Stomach (tissue), 9 donors: ENCODE results near the gene TKFC. TPM values are rescaled to one million over a fixed set of nuclear protein-coding genes. Genes with fewer than 3 reads are reported as not detected.
A peak's percentile ranks its signal among the peaks of the same experiment; 100 is the strongest.

Source experiments
- DNase-seq, 2 donors: peaks; one replicate each; pipeline versions ENCODE4 v3.0.0 to v3.0.0-alpha.2; 2013 to 2019
- H3K27ac ChIP-seq, 5 donors: fragments of 200-600 bp in 4 of 5; sonication (generic) in 4 of 5; one replicate each; pipeline ENCODE4 v1.5.1; 2013 to 2019; ENCODE audit warnings: mild to moderate bottlenecking in 1 of 5, moderate library complexity in 1 of 5
- H3K27me3 ChIP-seq, 3 donors: fragments of 200-600 bp; sonication (generic); one replicate each; pipeline ENCODE4 v1.5.1; 2017 to 2019; ENCODE audit warnings: mixed run types in 1 of 3
- H3K36me3 ChIP-seq, 4 donors: fragments of 200-600 bp; sonication (generic); 1 replicate in 3 of 4; 2 replicates in 1 of 4; pipeline ENCODE4 v1.5.1; 2016 to 2019
- H3K4me1 ChIP-seq, 4 donors: fragments of 200-600 bp; sonication (generic); one replicate each; pipeline ENCODE4 v1.5.1; 2016 to 2019
- H3K4me3 ChIP-seq, 4 donors: fragments of 200-600 bp; sonication (generic) in 3 of 4; one replicate each; pipeline ENCODE4 v1.5.1; 2016 to 2019; ENCODE audit warnings: mild to moderate bottlenecking in 1 of 4
- H3K9me3 ChIP-seq, 4 donors: fragments of 200-600 bp; sonication (generic); one replicate each; pipeline ENCODE4 v1.5.1; 2016 to 2019
- CTCF ChIP-seq, 7 experiments: fragments of 450-650 bp in 4 of 7; fragments of 200-600 bp in 3 of 7; sonication (generic) in 3 of 7; IDR thresholded peaks; one replicate each; pipeline ENCODE4 v1.5.1; 2016 to 2019; ENCODE audit warnings: antibody characterized with exemption in 7 of 7, control low read depth in 2 of 7, mild to moderate bottlenecking in 1 of 7
- EP300 ChIP-seq: sonication (generic); formaldehyde crosslinking; IDR thresholded peaks from one replicate; pipeline ENCODE4 v1.6.1; 2017; ENCODE audit warnings: antibody characterized with exemption
- POLR2A ChIP-seq, 4 donors: fragments of 450-650 bp; IDR thresholded peaks; one replicate each; pipeline ENCODE4 v1.6.1; 2016; ENCODE audit warnings: antibody characterized with exemption in 4 of 4, control low read depth in 2 of 4, mild to moderate bottlenecking in 1 of 4, moderate library complexity in 1 of 4
- POLR2AphosphoS5 ChIP-seq, 3 donors: sonication (generic); formaldehyde crosslinking; IDR thresholded peaks; one replicate each; pipeline ENCODE4 v1.6.1; 2016; ENCODE audit warnings: antibody characterized with exemption in 3 of 3
- WGBS, 5 donors: extraction: QIAGEN DNeasy Blood & Tissue Kit in 3 of 5; methylation state at CpG; one replicate each; pipeline versions ENCODE4 v1.1.5 to v1.1.7; 2013 to 2018; 5-methylcytosine and 5-hydroxymethylcytosine counted together
- intact Hi-C: fragments of 100-400 bp; cut with DNase I; formaldehyde crosslinking; loops from one replicate; pipeline ENCODE4 v1.15.1; 2023; ENCODE audit warnings: low total_unique reads
- polyA plus RNA-seq, 3 donors: library from polyadenylated mRNA; stranded (reverse); fragments of 200-250 nt; gene quantifications; one replicate each; pipeline ENCODE4 v1.2.3, GENCODE V29; 2013
- total RNA-seq, 5 donors: library from RNA; depleted of rRNA; stranded (reverse); fragments of >200 nt; gene quantifications; one replicate each; pipeline versions ENCODE4 v1.1.0 to v1.2.3, GENCODE V29; 2014 to 2016
- donor health status: healthy with polysubstance abuse.
- donor health status: Bipolar disorder and iron deficiency.
- donor health status: healthy.

The TKFC gene
- total and polyA plus RNA-seq, 8 donors = 20.6 to 136 (median 42.1) TPM

DNA sequence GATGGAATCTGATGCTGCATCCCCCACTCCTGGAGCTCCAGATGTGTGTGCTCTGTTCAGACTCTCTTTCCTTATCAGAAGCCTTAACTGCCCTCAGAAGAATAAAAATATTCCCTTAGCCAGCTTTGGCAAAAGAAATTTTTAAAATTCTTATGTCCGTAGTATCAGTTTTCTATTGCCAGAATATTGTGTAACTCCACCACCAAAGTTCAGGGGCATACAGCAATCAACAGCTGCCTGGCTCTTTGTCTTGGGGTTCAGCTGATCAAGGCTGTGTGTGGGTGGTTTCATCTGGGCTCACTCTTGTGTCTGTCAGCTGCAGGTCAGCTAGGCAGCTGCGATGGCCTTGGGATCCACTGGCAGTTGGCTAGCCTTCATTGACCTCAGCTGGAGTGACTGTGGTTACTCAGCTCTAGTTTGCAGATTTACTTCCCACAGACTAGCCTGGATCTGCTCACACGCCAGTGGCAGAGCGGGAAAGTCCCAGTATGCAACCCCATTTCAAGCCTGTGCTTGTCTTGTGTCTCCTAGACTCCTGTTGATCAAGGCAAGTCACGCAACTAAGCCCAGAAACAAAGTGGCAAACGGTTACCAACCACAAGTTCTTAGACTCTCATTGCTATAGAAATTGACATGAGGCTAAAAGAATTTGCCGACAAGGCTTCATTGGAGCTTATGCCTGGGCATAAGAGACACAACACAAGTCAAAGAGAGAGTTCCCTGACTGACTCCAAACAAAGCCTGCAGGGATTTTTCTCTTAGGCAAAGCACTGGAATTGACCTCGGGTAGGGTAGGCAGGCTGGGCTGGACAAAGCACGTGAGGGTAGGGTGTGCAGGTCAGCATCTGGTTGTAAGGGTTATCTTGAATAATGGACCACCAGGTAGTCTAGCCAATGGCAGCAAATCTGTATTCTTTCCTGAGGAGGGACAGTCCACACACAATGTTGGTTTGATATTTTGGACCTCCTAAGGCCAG, 36.6 kb downstream of the TKFC start:
- H3K27ac ChIP-seq = no peak overlapping the region
- H3K36me3 ChIP-seq = peaks cover 51 to 73% (median 65%) of the 10 kb centered on the region in 4 donors
- 76 to 91% (median 85%) methylated on average over 9 of the region's 9 CpGs for WGBS, 5 donors
- no peaks in the 10 kb centered on the region for H3K9me3 ChIP-seq
- peaks cover 0 to 8% (median 0%) of the 10 kb centered on the region in 4 donors for H3K4me1 ChIP-seq
- DNase-seq = peak in 1 of 2 donors; percentile 52
- intact Hi-C loops = no loop called here
- no peaks in the 10 kb centered on the region for H3K27me3 ChIP-seq
- H3K4me3 ChIP-seq = no peak overlapping the region
- TF ChIP-seq EP300 = no peak
- TF ChIP-seq POLR2A (IDR thresholded peaks at IDR 0.05) = no peak
- TF ChIP-seq POLR2AphosphoS5 (IDR thresholded peaks at IDR 0.05) = peak in 1 of 3 donors; percentile 15
- TF ChIP-seq CTCF (IDR thresholded peaks at IDR 0.05) = no peak

DNA sequence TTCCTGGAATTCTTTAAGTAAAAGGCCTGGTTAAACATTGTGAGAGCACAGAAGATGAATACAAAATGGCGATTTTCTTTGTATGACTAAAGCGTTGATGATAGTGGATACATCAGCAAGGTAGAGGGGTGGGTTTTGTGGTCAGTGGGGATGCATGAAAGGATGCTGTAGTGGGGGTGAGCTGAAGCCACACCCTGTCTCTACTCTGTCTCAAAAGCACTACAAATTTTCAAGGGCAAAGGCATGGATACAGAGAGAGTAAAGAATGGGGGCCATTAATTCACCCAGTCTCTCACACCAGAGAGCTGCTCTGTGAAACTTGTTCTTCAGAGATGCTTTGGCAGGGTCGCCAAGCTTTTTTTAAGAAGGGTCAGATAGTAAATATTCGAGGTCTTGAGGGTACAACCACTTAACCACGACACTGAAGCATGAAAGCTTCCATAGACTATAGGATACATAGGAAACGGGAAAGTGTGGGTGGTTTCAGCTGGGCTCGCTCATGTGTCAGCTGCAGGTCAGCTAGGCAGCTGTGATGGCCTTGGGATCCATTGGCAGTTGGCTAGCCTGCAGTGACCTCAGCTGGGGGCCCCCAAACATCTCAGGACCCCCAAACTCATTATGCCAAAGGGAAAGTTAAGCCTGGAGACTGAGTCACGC, 37.4 kb downstream of the TKFC start:
- H3K4me1 ChIP-seq = peaks cover 0 to 8% (median 0%) of the 10 kb centered on the region in 4 donors
- TF ChIP-seq CTCF (IDR thresholded peaks at IDR 0.05) = no peak
- no peak for TF ChIP-seq EP300
- TF ChIP-seq POLR2AphosphoS5 (IDR thresholded peaks at IDR 0.05) = no peak
- TF ChIP-seq POLR2A (IDR thresholded peaks at IDR 0.05) = no peak
- no peak for DNase-seq
- no peak overlapping the region for H3K27ac ChIP-seq
- H3K4me3 ChIP-seq = no peak overlapping the region
- 80 to 93% (median 90%) methylated on average over 8 of the region's 8 CpGs for WGBS, 5 donors
- H3K27me3 ChIP-seq = no peaks in the 10 kb centered on the region
- intact Hi-C loops = no loop called here
- H3K36me3 ChIP-seq = peaks cover 44 to 69% (median 60%) of the 10 kb centered on the region in 4 donors
- no peaks in the 10 kb centered on the region for H3K9me3 ChIP-seq

GRCh38 chr11:61372659-61373420, 39.8 kb downstream of the TKFC start:
- peaks cover 21 to 55% (median 45%) of the 10 kb centered on the region in 4 donors for H3K36me3 ChIP-seq

More at GRCh38 chr11:61372659-61373420, 39.8 kb downstream of the TKFC start:
- TF ChIP-seq POLR2A (IDR thresholded peaks at IDR 0.05) = no peak
- TF ChIP-seq CTCF (IDR thresholded peaks at IDR 0.05) = no peak
- TF ChIP-seq EP300 = no peak
- no peak for TF ChIP-seq POLR2AphosphoS5 (IDR thresholded peaks at IDR 0.05)
- Histone ChIP-seq H3K27ac (no peak overlapping the region), H3K4me3 (no peak overlapping the region), H3K9me3 (no peaks in the 10 kb centered on the region), H3K27me3 (no peaks in the 10 kb centered on the region), H3K4me1 (peaks cover 0 to 8% (median 0%) of the 10 kb centered on the region in 4 donors)
- DNase-seq = no peak
- intact Hi-C loops = no loop called here
- WGBS, 5 donors = 52 to 73% (median 65%) methylated on average over 8 of the region's 8 CpGs
